Measurements from ENCODE around the gene UEVLD.
"Not testable (repeated sequence)": the region's sequence is repeated elsewhere in the genome, so short reads cannot be mapped to it uniquely, and the experiment has no call there.

The UEVLD gene
- total RNA-seq, result 19.3 to 24.6 reads per million in 2 experiments

GRCh38 chr11:18588297-18589252 is at the start of gene UEVLD:
UEVLD (minus strand) TSS chr11:18588734; CDS start chr11:18588654, 80 bp downstream.
- peak; percentile 9 for DNase-seq (ENCODE audit: low read depth)

- DNase-seq (ENCODE audit: low read depth), result peak; percentile 97
Measured at GRCh38 chr11:18634140-18635032, 45.9 kb upstream of the UEVLD start, which contains the start of gene SPTY2D1. SPTY2D1 (minus strand) TSS chr11:18634342; CDS start chr11:18634257, 85 bp downstream.

GRCh38 chr11:18633256-18634139 is 45.0 kb upstream of the UEVLD start:
- DNase-seq (ENCODE audit: low read depth), result no peak

- no peak for DNase-seq (ENCODE audit: low read depth)
Measured at GRCh38 chr11:18632841-18633240, 44.3 kb upstream of the UEVLD start.

GRCh38 chr11:18624161-18624560 is 35.6 kb upstream of the UEVLD start:
- no peak for DNase-seq (ENCODE audit: low read depth)

GRCh38 chr11:18623707-18624106 is 35.2 kb upstream of the UEVLD start:
- no peak for DNase-seq (ENCODE audit: low read depth)

- no peak for DNase-seq (ENCODE audit: low read depth)
Measured at GRCh38 chr11:18618342-18619025, 29.9 kb upstream of the UEVLD start.

- no peak for DNase-seq (ENCODE audit: low read depth)
Measured at GRCh38 chr11:18617688-18618341, 29.3 kb upstream of the UEVLD start.

GRCh38 chr11:18615628-18616392 is 27.3 kb upstream of the UEVLD start:
- DNase-seq (ENCODE audit: low read depth), result no peak

GRCh38 chr11:18614667-18615066 is 26.1 kb upstream of the UEVLD start:
- no peak for DNase-seq (ENCODE audit: low read depth)

GRCh38 chr11:18612394-18612793 is 23.9 kb upstream of the UEVLD start:
- no peak for DNase-seq (ENCODE audit: low read depth)

GRCh38 chr11:18611196-18611595 is 22.7 kb upstream of the UEVLD start:
- no peak for DNase-seq (ENCODE audit: low read depth)

GRCh38 chr11:18608376-18608775 is 19.8 kb upstream of the UEVLD start:
- no peak for DNase-seq (ENCODE audit: low read depth)

GRCh38 chr11:18600915-18601569 is 12.5 kb upstream of the UEVLD start:
- DNase-seq (ENCODE audit: low read depth), result no peak

- DNase-seq (ENCODE audit: low read depth), result no peak
Measured at GRCh38 chr11:18599739-18600230, 11.3 kb upstream of the UEVLD start, which contains the start of gene MISFA. MISFA (plus strand) TSS chr11:18599789; CDS start chr11:18599929, 140 bp downstream.

GRCh38 chr11:18594999-18595749 is 6.6 kb upstream of the UEVLD start:
- no peak for DNase-seq (ENCODE audit: low read depth)

- not testable (repeated sequence) for DNase-seq (ENCODE audit: low read depth)
Measured at GRCh38 chr11:18594088-18594487, 5.6 kb upstream of the UEVLD start.

GRCh38 chr11:18590571-18590970 is 2.0 kb upstream of the UEVLD start:
- no peak for DNase-seq (ENCODE audit: low read depth)
